Activated T-helper 9 cell treated with anti-CD3 and anti-CD28 coated beads, Interleukin-2, amount 50 U/mL, for 16 hours (primary cell): Measurements from ENCODE around the gene LMLN.
"Not testable (repeated sequence)": the region's sequence is repeated elsewhere in the genome, so short reads cannot be mapped to it uniquely, and the experiment has no call there.

Source experiments
- DNase-seq: peaks from one replicate; pipeline ENCODE4 v3.0.0-alpha.2; 2020; ENCODE audit warnings: low read depth

Gene LMLN

GRCh38 chr3:198079771-198080520 is 119.9 kb downstream of the LMLN start:
- peak; percentile 24 for DNase-seq

GRCh38 chr3:198080521-198081384 is 120.7 kb downstream of the LMLN start:
- peak; percentile 67 for DNase-seq

GRCh38 chr3:198081421-198081844 is 121.4 kb downstream of the LMLN start:
- no peak for DNase-seq

- DNase-seq = not testable (repeated sequence)
Measured at GRCh38 chr3:198082226-198082625, 122.2 kb downstream of the LMLN start.

GRCh38 chr3:198088421-198088955 is 128.5 kb downstream of the LMLN start:
- no peak for DNase-seq

GRCh38 chr3:198090795-198091332 is 130.8 kb downstream of the LMLN start:
- no peak for DNase-seq

GRCh38 chr3:198092276-198092675 is 132.3 kb downstream of the LMLN start:
- DNase-seq = no peak

GRCh38 chr3:198093112-198093679 is 133.2 kb downstream of the LMLN start:
- no peak for DNase-seq
